OCI-LY3 (cell line): Measurements from ENCODE around the gene OR5L1.

Experiments
- H2AFZ ChIP-seq: fragments of 200-600, 300-600 bp; shearing (Covaris generic); 2 replicates; pipeline ENCODE4 v1.6.0; 2014; ENCODE audit warnings: antibody characterized with exemption, low read depth, low read length
- H3K27ac ChIP-seq: fragments of 200-600, 300-600 bp; sonication (generic); 2 replicates; pipeline ENCODE4 v1.5.1; 2014; ENCODE audit warnings: mild to moderate bottlenecking, low read length, moderate library complexity, mixed read lengths
- H3K27me3 ChIP-seq: fragments of 200-600, 300-600 bp; sonication (generic); 2 replicates; pipeline ENCODE4 v1.6.1; 2014; ENCODE audit warnings: low read depth, low read length, mixed read lengths
- H3K36me3 ChIP-seq: fragments of 200-600, 300-600 bp; sonication (generic); replicated peaks from 2 replicates; pipeline ENCODE3; 2014; ENCODE audit warnings: low read depth, low read length, mixed read lengths
- H3K4me1 ChIP-seq: fragments of 300-600, 200-600 bp; sonication (generic); 2 replicates; pipeline ENCODE4 v1.6.1; 2014; ENCODE audit warnings: low read length, mixed read lengths
- H3K4me2 ChIP-seq: fragments of 200-600, 300-600 bp; sonication (generic); 2 replicates; pipeline ENCODE4 v1.6.1; 2014; ENCODE audit warnings: low read length, mixed read lengths
- H3K4me3 ChIP-seq: fragments of 300-600, 200-600 bp; sonication (generic); 2 replicates; pipeline ENCODE4 v1.5.1; 2014; ENCODE audit warnings: antibody characterized with exemption, mild to moderate bottlenecking, low read length, moderate library complexity
- H3K79me2 ChIP-seq: fragments of 300-600, 200-600 bp; shearing (Covaris generic); 2 replicates; pipeline ENCODE4 v1.6.1; 2014; ENCODE audit warnings: mild to moderate bottlenecking, low read length, mixed read lengths
- H3K9ac ChIP-seq: fragments of 300-600, 200-600 bp; shearing (Covaris generic); 2 replicates; pipeline ENCODE4 v1.6.0; 2014; ENCODE audit warnings: mild to moderate bottlenecking, low read length, moderate library complexity
- H3K9me3 ChIP-seq: fragments of 200-600, 300-600 bp; shearing (Covaris generic); 2 replicates; pipeline ENCODE4 v1.6.1; 2014; ENCODE audit warnings: low read length, mixed read lengths; ENCODE audit not compliant: insufficient read depth
- H4K20me1 ChIP-seq: fragments of 200-600, 300-600 bp; sonication (generic); 2 replicates; pipeline ENCODE4 v1.6.1; 2016; ENCODE audit warnings: low read length, mixed read lengths; ENCODE audit not compliant: insufficient read depth
- CTCF ChIP-seq: fragments of 200-600, 300-600 bp; sonication (generic); IDR thresholded peaks from 2 replicates; pipeline ENCODE4 v1.5.1; 2014; ENCODE audit warnings: antibody characterized with exemption, low read length, low read depth
- EZH2phosphoT487 ChIP-seq: fragments of 200-600 bp; shearing (Covaris generic); IDR thresholded peaks from 2 replicates; pipeline ENCODE4 v1.6.1; 2018; ENCODE audit warnings: antibody characterized with exemption, mixed run types, low read depth

Gene OR5L1

GRCh38 chr11:55811067-55811466 lies at the start of gene OR5L1:
TSS of gene OR5L1 (plus strand) at chr11:55811367. CDS start at chr11:55811467, 100 bp downstream.
- no peaks in the 10 kb centered on the region for H4K20me1 ChIP-seq
- H3K9me3 ChIP-seq = no peaks in the 10 kb centered on the region
- H3K27me3 ChIP-seq = no peaks in the 10 kb centered on the region
- H3K4me2 ChIP-seq = no peak within 1 kb of the TSS
- H3K79me2 ChIP-seq = no peaks in the 10 kb centered on the region
- TF ChIP-seq CTCF = no peak
- no peaks in the 10 kb centered on the region for H3K4me1 ChIP-seq
- H3K4me3 ChIP-seq = no peak within 1 kb of the TSS
- H3K9ac ChIP-seq = no peak within 1 kb of the TSS
- no peak within 1 kb of the TSS for H3K27ac ChIP-seq
- H2AFZ ChIP-seq = no peak within 1 kb of the TSS
- H3K36me3 ChIP-seq = no peaks in the 10 kb centered on the region

GRCh38 chr11:55773138-55773537 lies 38.0 kb upstream of the OR5L1 start, which contains the start of gene OR5D13:
TSS of gene OR5D13 (plus strand) at chr11:55773438. CDS start at chr11:55773438, 0 bp downstream.
- TF ChIP-seq CTCF (no peak), EZH2phosphoT487 (no peak)
- no peaks in the 10 kb centered on the region for H4K20me1 ChIP-seq
- H2AFZ ChIP-seq = no peak within 1 kb of the TSS
- H3K4me2 ChIP-seq = no peak within 1 kb of the TSS
- no peaks in the 10 kb centered on the region for H3K27me3 ChIP-seq
- no peaks in the 10 kb centered on the region for H3K9me3 ChIP-seq
- H3K79me2 ChIP-seq = no peaks in the 10 kb centered on the region
- no peaks in the 10 kb centered on the region for H3K4me1 ChIP-seq
- no peak within 1 kb of the TSS for H3K27ac ChIP-seq
- no peaks in the 10 kb centered on the region for H3K36me3 ChIP-seq
- no peak within 1 kb of the TSS for H3K4me3 ChIP-seq
- no peak within 1 kb of the TSS for H3K9ac ChIP-seq

GRCh38 chr11:55791606-55792005 lies 19.6 kb upstream of the OR5L1 start:
- H3K27me3 ChIP-seq = no peaks in the 10 kb centered on the region
- H3K36me3 ChIP-seq = no peaks in the 10 kb centered on the region
- H4K20me1 ChIP-seq = no peaks in the 10 kb centered on the region
- H3K4me2 ChIP-seq = no peak overlapping the region
- no peaks in the 10 kb centered on the region for H3K79me2 ChIP-seq
- H3K27ac ChIP-seq = no peak overlapping the region
- H2AFZ ChIP-seq = no peak overlapping the region
- H3K4me3 ChIP-seq = no peak overlapping the region
- H3K4me1 ChIP-seq = no peaks in the 10 kb centered on the region
- H3K9me3 ChIP-seq = no peaks in the 10 kb centered on the region
- TF ChIP-seq EZH2phosphoT487 (no peak), CTCF (no peak)
- H3K9ac ChIP-seq = no peak overlapping the region

- H3K4me1 ChIP-seq = no peaks in the 10 kb centered on the region
- TF ChIP-seq EZH2phosphoT487 (no peak), CTCF (no peak)
Observed at GRCh38 chr11:55793321-55793720, 17.8 kb upstream of the OR5L1 start.

More at GRCh38 chr11:55793321-55793720, 17.8 kb upstream of the OR5L1 start:
- no peak overlapping the region for H3K4me2 ChIP-seq
- no peak overlapping the region for H3K27ac ChIP-seq
- H3K9ac ChIP-seq = no peak overlapping the region
- H2AFZ ChIP-seq = no peak overlapping the region
- no peaks in the 10 kb centered on the region for H3K79me2 ChIP-seq
- no peaks in the 10 kb centered on the region for H3K36me3 ChIP-seq
- H3K9me3 ChIP-seq = no peaks in the 10 kb centered on the region
- H3K27me3 ChIP-seq = no peaks in the 10 kb centered on the region
- H3K4me3 ChIP-seq = no peak overlapping the region
- H4K20me1 ChIP-seq = no peaks in the 10 kb centered on the region
